KOPT-K1 (cell line): ENCODE data around the gene ABRAXAS1.
A peak's percentile ranks its signal among the peaks of the same experiment; 100 is the strongest.
"Not testable (repeated sequence)": the region's sequence is repeated elsewhere in the genome, so short reads cannot be mapped to it uniquely, and the experiment has no call there.

Experiments
- H3K27ac ChIP-seq: fragments of 200-600 bp; sonication (generic); 2 replicates; pipeline ENCODE4 v1.5.1; 2016; ENCODE audit warnings: antibody characterized with exemption, mild to moderate bottlenecking, low read depth, low read length; ENCODE audit not compliant: poor library complexity, severe bottlenecking
- H3K36me3 ChIP-seq: fragments of 200-600 bp; sonication (generic); 2 replicates; pipeline ENCODE4 v1.5.1; 2017; ENCODE audit warnings: antibody characterized with exemption, mild to moderate bottlenecking, low read length, moderate library complexity; ENCODE audit not compliant: insufficient read depth
- H3K9me3 ChIP-seq: fragments of 200-600 bp; sonication (generic); 2 replicates; pipeline ENCODE4 v1.5.1; 2017; ENCODE audit warnings: antibody characterized with exemption, low read length, mild to moderate bottlenecking; ENCODE audit not compliant: insufficient read depth, poor library complexity, severe bottlenecking

The ABRAXAS1 gene

GRCh38 chr4:83484500-83485461 lies at the start of gene ABRAXAS1:
Gene ABRAXAS1, minus strand, starts transcription at chr4:83485100. Its CDS starts 28 bp downstream, at chr4:83485072.
- H3K9me3 ChIP-seq, result no peaks in the 10 kb centered on the region
- H3K36me3 ChIP-seq, result no peaks in the 10 kb centered on the region
- H3K27ac ChIP-seq, result peak within 1 kb of the TSS; percentile 57

- H3K36me3 ChIP-seq, result no peaks in the 10 kb centered on the region
- H3K27ac ChIP-seq, result no peak overlapping the region
These were observed 42.8 kb upstream of the ABRAXAS1 start for GRCh38 chr4:83527671-83528070.

GRCh38 chr4:83522239-83522638 lies 37.3 kb upstream of the ABRAXAS1 start:
- Histone ChIP-seq H3K9me3 (peaks cover 16% of the 10 kb centered on the region), H3K36me3 (no peaks in the 10 kb centered on the region), H3K27ac (no peak overlapping the region)

More at GRCh38 chr4:83527671-83528070, 42.8 kb upstream of the ABRAXAS1 start:
- H3K9me3 ChIP-seq, result peaks cover 23% of the 10 kb centered on the region

DNA sequence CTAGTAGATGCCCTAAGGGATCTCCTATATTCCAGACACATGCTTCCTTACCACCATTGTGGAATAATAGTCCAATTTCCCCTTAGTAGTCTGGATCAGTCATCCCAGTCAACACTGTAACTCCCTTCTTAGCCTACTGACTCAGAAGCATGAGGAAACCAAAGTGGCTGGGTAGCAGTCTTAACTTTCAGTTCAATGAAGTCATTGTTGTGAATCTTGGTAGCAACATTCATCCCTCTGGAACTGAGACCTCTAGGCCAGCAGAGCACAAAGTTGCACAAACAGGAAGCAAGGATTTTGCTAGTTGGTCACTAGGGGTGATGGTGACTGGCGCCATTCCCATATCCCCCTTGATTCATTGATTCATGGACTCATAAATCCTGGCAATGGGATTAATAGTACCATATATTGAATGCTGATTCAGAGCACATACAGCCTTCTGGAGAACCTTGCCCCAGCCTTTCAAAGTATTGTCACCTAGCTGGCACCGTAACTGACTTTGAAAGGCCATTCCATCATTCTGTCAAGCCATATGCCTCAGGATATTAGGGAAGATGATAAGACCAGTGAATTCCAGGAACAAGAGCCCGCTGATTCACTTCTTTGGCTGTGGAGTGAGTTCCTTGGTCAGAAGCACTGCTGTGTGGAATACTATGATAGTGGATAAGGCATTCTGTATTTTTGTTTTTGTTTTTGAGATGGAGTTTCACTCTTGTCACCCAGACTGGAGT lies 31.3 kb upstream of the ABRAXAS1 start:
- Histone ChIP-seq H3K9me3 (no peaks in the 10 kb centered on the region), H3K27ac (no peak overlapping the region), H3K36me3 (no peaks in the 10 kb centered on the region)

- Histone ChIP-seq H3K9me3 (no peaks in the 10 kb centered on the region), H3K36me3 (no peaks in the 10 kb centered on the region), H3K27ac (no peak overlapping the region)
These were observed 25.5 kb upstream of the ABRAXAS1 start for GRCh38 chr4:83510442-83510841.

DNA sequence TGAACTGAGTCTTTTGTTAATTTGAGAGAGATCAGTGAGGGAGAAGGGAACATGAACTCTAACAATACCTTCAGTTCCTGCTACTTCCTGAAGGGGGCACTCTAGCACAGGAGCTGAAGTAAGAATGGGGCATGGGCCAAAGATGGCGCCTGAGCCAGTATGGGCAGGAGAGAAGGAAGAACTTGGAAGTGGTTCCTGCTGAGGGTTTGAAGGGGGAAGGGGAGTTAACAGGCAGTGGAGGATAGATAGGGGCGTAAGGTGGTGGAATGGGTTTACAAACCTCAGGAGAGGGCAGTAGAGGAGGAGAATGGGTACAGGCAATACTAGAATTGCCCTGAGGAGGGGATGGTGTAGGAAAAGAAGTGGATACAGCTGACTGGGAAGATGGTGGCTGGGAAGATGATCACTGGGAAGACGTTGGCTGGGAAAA lies 24.3 kb upstream of the ABRAXAS1 start:
- H3K36me3 ChIP-seq, H3K27ac ChIP-seq, H3K9me3 ChIP-seq: not testable (repeated sequence)

- H3K27ac ChIP-seq, result no peak overlapping the region
- no peaks in the 10 kb centered on the region for H3K36me3 ChIP-seq
These were observed 20.1 kb upstream of the ABRAXAS1 start for GRCh38 chr4:83504996-83505395.

DNA sequence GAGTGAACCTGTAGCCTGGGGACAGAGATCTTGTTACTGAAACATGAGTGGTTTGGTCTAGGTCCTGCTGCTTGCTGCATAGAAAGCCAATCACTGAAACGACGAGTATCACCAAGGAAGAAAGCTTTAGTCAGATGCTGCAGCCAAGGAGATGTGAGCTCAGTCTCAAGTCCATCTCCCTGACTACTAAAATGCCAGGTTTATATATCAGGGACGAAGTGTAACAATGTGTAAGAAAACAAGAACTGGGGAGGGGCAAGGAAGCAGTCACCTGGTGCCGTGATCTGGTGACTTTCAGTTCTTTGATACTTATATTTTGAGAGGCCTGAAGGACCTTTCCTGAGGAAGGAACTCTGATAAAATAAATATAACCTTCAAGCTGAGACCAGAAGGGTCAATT lies 19.6 kb upstream of the ABRAXAS1 start:
- no peaks in the 10 kb centered on the region for H3K36me3 ChIP-seq
- H3K9me3 ChIP-seq, result no peaks in the 10 kb centered on the region
- H3K27ac ChIP-seq, result no peak overlapping the region

More at GRCh38 chr4:83504996-83505395, 20.1 kb upstream of the ABRAXAS1 start:
- no peaks in the 10 kb centered on the region for H3K9me3 ChIP-seq

DNA sequence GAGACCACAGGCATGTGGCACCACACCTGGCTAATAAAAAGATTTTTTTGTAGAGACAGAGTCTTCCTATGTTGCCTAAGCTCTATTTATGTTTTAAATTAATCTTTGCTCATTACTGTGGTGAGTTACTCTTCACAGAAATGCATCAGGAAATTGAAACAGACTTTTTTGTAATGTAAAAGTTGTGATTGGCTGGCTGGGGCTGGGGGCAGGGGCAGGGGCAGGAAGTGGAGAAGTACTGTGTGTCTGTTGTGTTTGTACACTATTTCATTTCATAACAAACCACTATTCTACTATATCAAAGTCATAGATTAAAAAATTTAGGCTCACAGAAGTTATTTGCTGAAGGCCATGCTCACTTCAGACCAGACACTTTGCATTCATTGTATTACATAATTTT lies 19.1 kb upstream of the ABRAXAS1 start:
- Histone ChIP-seq H3K36me3 (no peaks in the 10 kb centered on the region), H3K27ac (no peak overlapping the region), H3K9me3 (no peaks in the 10 kb centered on the region)

- not testable (repeated sequence) for H3K36me3 ChIP-seq, H3K27ac ChIP-seq, H3K9me3 ChIP-seq
These were observed 16.8 kb upstream of the ABRAXAS1 start for GRCh38 chr4:83501671-83502070.

DNA sequence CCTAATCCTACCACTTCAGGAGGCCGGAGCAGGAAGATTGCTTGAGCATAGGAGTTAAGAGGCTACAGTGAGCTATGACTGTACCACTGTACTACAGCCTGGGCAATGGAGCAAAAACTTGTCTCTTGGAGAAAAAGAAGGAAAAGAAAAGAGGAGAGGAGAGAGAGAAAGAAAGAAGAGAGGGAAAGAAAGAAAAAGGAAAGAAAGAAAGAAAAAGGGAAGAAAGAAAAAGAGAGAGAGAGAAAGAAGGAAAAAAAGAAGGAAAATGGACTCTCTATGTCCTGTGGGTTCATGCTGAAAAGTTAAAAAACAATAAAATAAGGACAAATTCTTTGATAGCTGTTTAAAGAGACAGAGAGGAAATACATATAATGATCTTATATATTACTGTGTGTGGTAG lies 13.3 kb upstream of the ABRAXAS1 start:
- Histone ChIP-seq H3K9me3 (no peaks in the 10 kb centered on the region), H3K36me3 (no peaks in the 10 kb centered on the region)

GRCh38 chr4:83496085-83496917 lies 11.4 kb upstream of the ABRAXAS1 start:
- not testable (repeated sequence) for H3K36me3 ChIP-seq, H3K27ac ChIP-seq, H3K9me3 ChIP-seq

More for the DNA sequence above, 13.3 kb upstream of the ABRAXAS1 start:
- H3K27ac ChIP-seq, result no peak overlapping the region

DNA sequence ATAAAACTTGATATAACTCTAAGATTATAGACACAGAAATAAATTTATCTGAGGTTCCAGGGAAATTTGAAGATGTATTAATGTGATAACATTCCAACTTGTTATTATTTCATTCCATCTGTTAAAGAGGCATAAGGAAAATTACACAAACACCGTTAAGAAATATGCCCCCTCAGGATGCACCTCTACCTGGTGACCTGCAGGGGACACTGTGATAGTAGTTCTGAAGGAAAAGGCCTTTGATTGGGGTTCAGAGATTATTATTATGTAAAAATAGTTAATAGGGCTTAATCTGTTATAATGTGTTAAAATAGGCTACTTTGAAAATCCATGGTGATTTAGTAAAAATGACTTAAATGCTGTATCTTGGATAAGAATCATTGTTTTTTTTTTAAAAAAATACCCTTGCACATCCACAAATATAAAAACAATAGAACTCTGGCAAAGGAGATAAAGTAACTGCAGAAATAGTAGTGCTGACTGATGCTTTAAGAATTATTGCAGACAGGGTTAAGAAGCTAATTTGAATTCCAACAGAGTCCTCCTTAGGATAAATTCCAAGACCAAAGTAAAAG lies 6.1 kb upstream of the ABRAXAS1 start:
- H3K36me3 ChIP-seq, result no peaks in the 10 kb centered on the region
- H3K27ac ChIP-seq, result no peak overlapping the region
- no peaks in the 10 kb centered on the region for H3K9me3 ChIP-seq

GRCh38 chr4:83489711-83490326 lies 4.9 kb upstream of the ABRAXAS1 start:
- Histone ChIP-seq H3K27ac (no peak overlapping the region), H3K9me3 (no peaks in the 10 kb centered on the region), H3K36me3 (no peaks in the 10 kb centered on the region)
